ENCODE measurements around the gene TAOK2.

- TF ChIP-seq RAD21 (IDR thresholded peaks at IDR 0.05; ENCODE audit: low read length) (no peak), CTCF (conservative IDR thresholded peaks at IDR 0.05; ENCODE audit: low read depth, low read length) (no peak), MXI1 (IDR thresholded peaks at IDR 0.05; ENCODE audit: borderline replicate concordance, low read depth, low read length) (no peak), MAFK (IDR thresholded peaks at IDR 0.05; ENCODE audit: low read depth, low read length) (no peak), RFX5 (IDR thresholded peaks at IDR 0.05; ENCODE audit: low read depth, low read length) (no peak), CHD1 (IDR thresholded peaks at IDR 0.05; ENCODE audit: low read depth, low read length) (no peak), MAZ (IDR thresholded peaks at IDR 0.05; ENCODE audit: borderline replicate concordance, low read depth, low read length) (no peak), CEBPB (IDR thresholded peaks at IDR 0.05; ENCODE audit: low read depth, low read length) (no peak), USF2 (IDR thresholded peaks at IDR 0.05; ENCODE audit: low read depth, low read length) (no peak), SMC3 (IDR thresholded peaks at IDR 0.05; ENCODE audit: low read depth, low read length) (no peak), BHLHE40 (IDR thresholded peaks at IDR 0.05; ENCODE audit: low read depth, low read length) (no peak), POLR2A (IDR thresholded peaks at IDR 0.05; ENCODE audit: low read depth, low read length) (no peak), ELK1 (IDR thresholded peaks at IDR 0.05; ENCODE audit: borderline replicate concordance, low read depth, low read length) (no peak)
Measured at GRCh38 chr16:30009085-30009862, 35.6 kb downstream of the TAOK2 start.
